Neural progenitor cell (in vitro differentiated cells): Measurements from ENCODE around the gene TECR.
"Not testable (repeated sequence)": the region's sequence is repeated elsewhere in the genome, so short reads cannot be mapped to it uniquely, and the experiment has no call there.

ENCODE experiments used
- CTCF ChIP-seq: fragments of 200-600 bp; sonication (generic); IDR thresholded peaks from 2 replicates; pipeline ENCODE4 v1.5.1; 2017; ENCODE audit warnings: antibody characterized with exemption, mild to moderate bottlenecking
- EZH2 ChIP-seq: fragments of 200-600 bp; sonication (generic); IDR thresholded peaks from 2 replicates; pipeline ENCODE4 v1.6.1; 2017; ENCODE audit warnings: antibody characterized with exemption, mild to moderate bottlenecking, moderate library complexity

- not testable (repeated sequence) for TF ChIP-seq CTCF, EZH2
Observed at GRCh38 chr19:14612242-14612641, 82.8 kb downstream of the TECR start.
